NCI-H1092 (cell line): ENCODE results near the gene PRKAG2.
A peak's percentile ranks its signal among the peaks of the same experiment; 100 is the strongest.

Experiments used
- DNase-seq: peaks from one replicate; lab custom pipeline; 2025; lab: John Stamatoyannopoulos, UW

Gene PRKAG2

GRCh38 chr7:151817981-151818673 lies 58.8 kb downstream of the PRKAG2 start:
- no peak for DNase-seq

- DNase-seq, result no peak
These were observed 59.6 kb downstream of the PRKAG2 start for GRCh38 chr7:151817315-151817690.

GRCh38 chr7:151816562-151817314 lies 60.2 kb downstream of the PRKAG2 start:
- DNase-seq, result no peak

- DNase-seq, result no peak
These were observed 61.5 kb downstream of the PRKAG2 start for GRCh38 chr7:151815419-151815818.

- no peak for DNase-seq
These were observed 62.4 kb downstream of the PRKAG2 start for GRCh38 chr7:151814400-151815009.

- no peak for DNase-seq
These were observed 62.9 kb downstream of the PRKAG2 start for GRCh38 chr7:151813997-151814396.

GRCh38 chr7:151813445-151813844 lies 63.5 kb downstream of the PRKAG2 start:
- no peak for DNase-seq

- DNase-seq, result no peak
These were observed 63.9 kb downstream of the PRKAG2 start for GRCh38 chr7:151812967-151813366.

GRCh38 chr7:151810441-151811232 lies 66.3 kb downstream of the PRKAG2 start:
- DNase-seq, result no peak

GRCh38 chr7:151809864-151810170 lies 67.1 kb downstream of the PRKAG2 start:
- DNase-seq, result no peak

- no peak for DNase-seq
These were observed 67.6 kb downstream of the PRKAG2 start for GRCh38 chr7:151809146-151809863.

- DNase-seq, result peak; percentile 60
These were observed 68.3 kb downstream of the PRKAG2 start for GRCh38 chr7:151808400-151809145.

- DNase-seq, result no peak
These were observed 69.1 kb downstream of the PRKAG2 start for GRCh38 chr7:151807846-151808245.

GRCh38 chr7:151806952-151807775 lies 69.8 kb downstream of the PRKAG2 start:
- DNase-seq, result no peak

- no peak for DNase-seq
These were observed 70.7 kb downstream of the PRKAG2 start for GRCh38 chr7:151806204-151806603.

GRCh38 chr7:151805191-151805590 lies 71.7 kb downstream of the PRKAG2 start:
- DNase-seq, result no peak

GRCh38 chr7:151804756-151805155 lies 72.2 kb downstream of the PRKAG2 start:
- no peak for DNase-seq

GRCh38 chr7:151803841-151804240 lies 73.1 kb downstream of the PRKAG2 start:
- DNase-seq, result no peak

GRCh38 chr7:151802469-151802846 lies 74.5 kb downstream of the PRKAG2 start:
- no peak for DNase-seq

GRCh38 chr7:151801782-151802468 lies 75.0 kb downstream of the PRKAG2 start:
- DNase-seq, result no peak
